Measurements from ENCODE around the gene PLEKHJ1.
"Not testable (repeated sequence)": the region's sequence is repeated elsewhere in the genome, so short reads cannot be mapped to it uniquely, and the experiment has no call there.

Gene PLEKHJ1, protein sequence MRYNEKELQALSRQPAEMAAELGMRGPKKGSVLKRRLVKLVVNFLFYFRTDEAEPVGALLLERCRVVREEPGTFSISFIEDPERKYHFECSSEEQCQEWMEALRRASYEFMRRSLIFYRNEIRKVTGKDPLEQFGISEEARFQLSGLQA

DNA sequence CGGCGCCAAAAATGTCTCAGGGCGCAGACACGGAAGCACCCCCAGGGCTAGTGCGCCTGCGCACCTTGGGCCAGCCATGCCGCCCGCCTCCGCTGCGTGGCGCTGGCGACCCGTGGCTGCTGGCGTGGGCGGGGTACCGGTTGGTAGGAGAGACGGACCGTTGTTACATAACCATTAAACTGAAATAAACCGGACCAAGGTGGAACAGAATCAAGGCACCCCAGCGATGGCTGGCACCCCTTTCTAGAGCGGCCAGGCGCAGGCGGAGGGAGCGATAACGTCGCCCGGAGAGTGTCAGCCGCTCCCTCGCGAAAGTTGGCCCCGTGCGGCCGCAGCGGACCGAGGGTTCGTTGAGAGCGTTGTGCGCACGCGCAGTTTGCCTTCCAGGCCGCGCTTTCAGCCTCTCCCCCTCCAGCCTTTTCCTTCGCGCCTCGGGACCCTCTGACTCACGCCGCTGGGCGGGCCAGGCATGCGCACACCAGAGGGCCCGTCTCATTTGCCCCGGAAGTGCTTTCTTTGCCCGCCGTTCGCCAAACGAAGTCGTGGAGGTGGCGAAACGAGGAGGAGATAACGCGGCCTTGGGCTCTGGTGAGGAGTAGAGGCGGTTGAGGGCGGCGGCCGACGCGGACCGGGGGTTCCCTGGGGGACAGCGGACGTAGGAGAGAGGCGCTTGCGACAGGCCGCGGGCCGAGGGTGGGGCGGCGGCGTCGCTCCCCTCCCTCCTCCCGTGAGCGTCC lies at the start of gene PLEKHJ1, which contains the start of gene SF3A2:
Gene PLEKHJ1 (minus strand): TSS at position 16 of the 737 bp plus-strand sequence. CDS start 81 bp downstream, outside the sequence.
Gene SF3A2 (plus strand): TSS at position 511 of the 737 bp plus-strand sequence. CDS start 6,595 bp downstream, outside the sequence.
- DNase-seq (ENCODE audit: low spot score in 2 of 2) (peak; percentile 100), ATAC-seq (ENCODE audit: low read depth) (peak; percentile 78)
- Mint-ChIP-seq H3K4me1 (peaks cover 55% of the 10 kb centered on the region), H3K36me3 (peaks cover 23% of the 10 kb centered on the region), H3K4me3 (peak within 1 kb of the TSS; percentile 96), H3K27me3 (no peaks in the 10 kb centered on the region), H3K9me3 (peaks cover 3% of the 10 kb centered on the region), H3K27ac (peak within 1 kb of the TSS; percentile 97)

DNA sequence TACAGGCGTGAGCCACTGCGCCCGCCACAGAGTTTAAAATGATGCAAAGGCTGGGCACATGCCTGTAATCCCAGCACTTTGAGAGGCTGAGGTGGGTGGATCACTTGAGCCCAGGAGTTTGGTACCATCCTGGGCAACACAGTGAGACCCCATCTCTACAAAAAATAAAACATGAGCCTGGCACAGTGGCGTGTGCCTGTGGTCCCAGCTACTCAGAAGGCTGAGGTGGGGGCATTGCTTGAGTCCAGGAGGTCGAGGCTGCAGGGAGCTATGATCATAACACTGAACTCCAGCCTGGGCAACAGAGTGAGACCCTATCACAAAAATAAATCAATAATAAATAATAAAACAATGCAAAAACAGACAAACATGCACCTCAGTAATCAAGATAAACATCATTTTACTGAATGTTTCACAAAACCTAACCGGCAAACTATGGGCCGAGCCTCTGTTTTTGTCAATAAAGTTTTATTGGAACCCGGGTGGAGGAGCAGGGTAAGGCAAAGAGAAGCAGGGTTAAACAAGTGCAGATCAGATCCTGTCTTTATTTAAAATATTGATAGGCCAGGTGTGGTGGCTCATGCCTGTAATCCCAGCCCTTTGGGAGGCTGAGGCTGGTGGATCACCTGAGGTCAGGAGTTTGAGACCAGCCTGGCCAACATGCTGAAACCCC lies 47.8 kb upstream of the PLEKHJ1 start:
- no peaks in the 10 kb centered on the region for H3K36me3 Mint-ChIP-seq
- H3K27me3 Mint-ChIP-seq = no peaks in the 10 kb centered on the region
- ATAC-seq (ENCODE audit: low read depth) (no peak), DNase-seq (ENCODE audit: low spot score in 2 of 2) (no peak)
- no peak overlapping the region for H3K4me3 Mint-ChIP-seq
- peaks cover 20% of the 10 kb centered on the region for H3K4me1 Mint-ChIP-seq
- H3K9me3 Mint-ChIP-seq = no peaks in the 10 kb centered on the region
- no peak overlapping the region for H3K27ac Mint-ChIP-seq

DNA sequence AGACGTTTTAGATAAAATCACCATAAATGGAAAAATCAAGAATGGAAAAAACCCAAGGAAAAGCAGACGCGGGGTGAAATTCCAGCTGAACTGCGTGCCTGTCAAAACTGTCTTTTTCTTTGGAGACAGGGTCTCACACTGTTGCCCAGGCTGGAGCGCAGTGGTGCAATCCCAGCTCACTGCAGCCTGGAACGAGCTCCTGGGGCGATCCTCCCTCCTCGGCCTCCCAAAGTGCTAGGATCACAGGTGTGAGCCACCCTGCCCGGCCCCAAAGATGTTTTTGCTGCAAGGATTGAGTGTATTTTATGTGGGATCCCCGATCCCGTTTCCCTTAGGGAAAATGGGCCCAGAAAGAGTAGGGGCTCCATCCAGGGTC lies 46.7 kb upstream of the PLEKHJ1 start:
- Mint-ChIP-seq H3K27ac (peak overlapping the region; percentile 28), H3K4me1 (peaks cover 12% of the 10 kb centered on the region), H3K9me3 (no peaks in the 10 kb centered on the region), H3K36me3 (no peaks in the 10 kb centered on the region), H3K4me3 (peak overlapping the region; percentile 54), H3K27me3 (no peaks in the 10 kb centered on the region)
- no peak for DNase-seq (ENCODE audit: low spot score in 2 of 2)
- no peak for ATAC-seq (ENCODE audit: low read depth)

DNA sequence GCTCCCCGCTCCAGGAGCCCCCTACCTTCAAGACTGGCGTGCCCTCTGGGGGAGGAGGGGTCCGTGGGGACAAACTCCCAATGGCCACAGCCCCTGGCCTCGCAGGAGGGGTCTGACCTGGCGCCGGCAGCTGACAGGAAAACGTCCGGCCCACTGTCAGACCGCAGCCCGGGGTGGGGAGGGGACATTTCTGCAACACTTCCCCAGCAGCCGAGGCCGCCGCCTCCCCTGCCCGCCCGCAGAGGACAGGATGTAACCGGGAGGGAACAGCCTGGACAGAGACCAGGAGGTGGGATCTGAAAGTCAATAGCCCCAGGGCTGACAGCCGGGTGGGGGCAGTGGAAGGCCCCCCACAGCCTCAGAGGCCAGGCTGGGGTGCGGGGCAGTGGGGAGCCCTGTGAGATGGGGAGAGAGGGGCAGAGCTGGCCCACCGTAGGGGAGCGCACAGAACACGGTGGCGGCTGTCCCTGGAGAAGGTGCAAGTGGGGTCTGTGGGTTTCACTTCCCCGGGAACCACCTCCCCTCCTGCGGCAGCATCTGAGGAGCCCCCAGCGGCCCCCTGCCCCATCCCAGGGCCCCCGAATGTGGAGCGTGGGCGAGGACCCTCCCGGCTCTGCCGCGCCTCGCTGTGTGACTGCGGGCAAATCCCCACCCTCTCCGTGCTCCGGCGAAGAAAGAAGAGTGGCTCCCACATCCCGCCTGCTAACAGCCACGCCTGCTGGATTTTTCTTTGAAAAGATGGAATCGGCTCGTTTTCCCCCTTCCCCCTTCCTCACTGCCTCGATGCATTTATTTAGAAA lies 46.1 kb upstream of the PLEKHJ1 start, which contains the start of gene PEAK3:
Gene PEAK3 (minus strand): TSS at position 114 of the 800 bp plus-strand sequence. CDS start 1,244 bp downstream, outside the sequence.
- H3K9me3 Mint-ChIP-seq = no peaks in the 10 kb centered on the region
- ATAC-seq (ENCODE audit: low read depth) = peak; percentile 48
- H3K27me3 Mint-ChIP-seq = no peaks in the 10 kb centered on the region
- DNase-seq (ENCODE audit: low spot score in 2 of 2) = no peak
- H3K27ac Mint-ChIP-seq = peak within 1 kb of the TSS; percentile 37
- H3K4me3 Mint-ChIP-seq = peak within 1 kb of the TSS; percentile 76
- H3K4me1 Mint-ChIP-seq = peaks cover 11% of the 10 kb centered on the region
- H3K36me3 Mint-ChIP-seq = no peaks in the 10 kb centered on the region

DNA sequence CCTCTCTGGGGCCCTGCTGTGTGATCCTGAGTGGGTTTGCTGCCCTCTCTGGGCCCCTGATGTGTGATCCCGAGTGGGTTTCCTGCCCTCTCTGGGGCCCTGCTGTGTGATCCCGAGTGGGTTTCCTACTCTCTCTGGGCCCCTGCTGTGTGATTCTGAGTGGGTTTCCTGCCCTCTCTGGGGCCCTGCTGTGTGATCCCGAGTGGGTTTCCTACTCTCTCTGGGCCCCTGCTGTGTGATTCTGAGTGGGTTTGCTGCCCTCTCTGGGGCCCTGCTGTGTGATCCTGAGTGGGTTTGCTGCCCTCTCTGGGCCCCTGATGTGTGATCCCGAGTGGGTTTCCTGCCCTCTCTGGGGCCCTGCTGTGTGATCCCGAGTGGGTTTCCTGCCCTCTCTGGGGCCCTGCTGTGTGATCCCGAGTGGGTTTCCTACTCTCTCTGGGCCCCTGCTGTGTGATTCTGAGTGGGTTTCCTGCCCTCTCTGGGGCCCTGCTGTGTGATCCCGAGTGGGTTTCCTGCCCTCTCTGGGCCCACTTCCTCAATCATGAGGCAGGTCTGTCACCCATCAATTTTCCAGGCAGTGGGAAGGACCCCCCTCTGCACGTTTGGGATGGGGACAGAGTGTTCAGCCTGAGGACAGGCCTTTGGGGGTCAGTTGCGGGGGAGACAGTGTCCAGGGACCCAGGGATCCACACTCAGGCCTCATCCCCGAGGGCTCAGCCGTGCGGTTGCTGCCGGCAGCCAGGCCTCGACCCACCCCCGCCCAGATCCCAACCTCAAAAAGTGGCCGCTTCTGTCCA lies 45.3 kb upstream of the PLEKHJ1 start:
- Mint-ChIP-seq H3K27ac (peak overlapping the region; percentile 37), H3K4me1 (peaks cover 11% of the 10 kb centered on the region), H3K4me3 (peak overlapping the region; percentile 76)
- not testable (repeated sequence) for DNase-seq (ENCODE audit: low spot score in 2 of 2); H3K9me3 Mint-ChIP-seq; H3K27me3 Mint-ChIP-seq; ATAC-seq (ENCODE audit: low read depth); H3K36me3 Mint-ChIP-seq

DNA sequence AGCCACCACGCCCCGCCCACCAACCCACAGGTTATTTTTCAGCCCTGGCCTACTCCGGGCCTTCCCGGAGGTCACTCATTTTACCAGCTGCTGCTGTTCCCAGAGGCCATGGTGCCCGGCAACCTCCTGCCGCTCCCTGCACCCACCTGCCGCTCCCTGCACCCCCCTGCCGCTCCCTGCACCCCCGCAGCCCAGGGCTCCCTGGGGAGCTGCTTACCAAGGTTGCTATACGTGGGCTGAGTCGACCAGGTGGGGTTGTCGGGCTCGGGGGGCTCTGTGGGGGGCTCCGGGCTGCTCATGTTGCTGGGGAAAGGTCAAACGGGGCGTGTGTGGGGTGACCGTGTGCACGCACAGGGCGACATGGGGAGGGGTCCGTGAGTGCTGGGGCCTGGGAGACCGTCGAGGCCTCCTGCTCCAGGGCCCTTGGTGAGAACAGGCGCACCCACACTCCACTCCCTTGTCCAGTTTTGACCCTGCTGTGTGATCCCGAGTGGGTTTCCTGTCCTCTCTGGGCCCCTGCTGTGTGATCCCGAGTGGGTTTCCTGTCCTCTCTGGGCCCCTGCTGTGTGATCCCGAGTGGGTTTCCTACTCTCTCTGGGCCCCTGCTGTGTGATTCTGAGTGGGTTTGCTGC lies 44.6 kb upstream of the PLEKHJ1 start:
- H3K36me3 Mint-ChIP-seq = no peaks in the 10 kb centered on the region
- no peak for ATAC-seq (ENCODE audit: low read depth)
- H3K27ac Mint-ChIP-seq = no peak overlapping the region
- no peaks in the 10 kb centered on the region for H3K27me3 Mint-ChIP-seq
- no peaks in the 10 kb centered on the region for H3K9me3 Mint-ChIP-seq
- DNase-seq (ENCODE audit: low spot score in 2 of 2) = no peak
- no peak overlapping the region for H3K4me3 Mint-ChIP-seq
- H3K4me1 Mint-ChIP-seq = peaks cover 11% of the 10 kb centered on the region

DNA sequence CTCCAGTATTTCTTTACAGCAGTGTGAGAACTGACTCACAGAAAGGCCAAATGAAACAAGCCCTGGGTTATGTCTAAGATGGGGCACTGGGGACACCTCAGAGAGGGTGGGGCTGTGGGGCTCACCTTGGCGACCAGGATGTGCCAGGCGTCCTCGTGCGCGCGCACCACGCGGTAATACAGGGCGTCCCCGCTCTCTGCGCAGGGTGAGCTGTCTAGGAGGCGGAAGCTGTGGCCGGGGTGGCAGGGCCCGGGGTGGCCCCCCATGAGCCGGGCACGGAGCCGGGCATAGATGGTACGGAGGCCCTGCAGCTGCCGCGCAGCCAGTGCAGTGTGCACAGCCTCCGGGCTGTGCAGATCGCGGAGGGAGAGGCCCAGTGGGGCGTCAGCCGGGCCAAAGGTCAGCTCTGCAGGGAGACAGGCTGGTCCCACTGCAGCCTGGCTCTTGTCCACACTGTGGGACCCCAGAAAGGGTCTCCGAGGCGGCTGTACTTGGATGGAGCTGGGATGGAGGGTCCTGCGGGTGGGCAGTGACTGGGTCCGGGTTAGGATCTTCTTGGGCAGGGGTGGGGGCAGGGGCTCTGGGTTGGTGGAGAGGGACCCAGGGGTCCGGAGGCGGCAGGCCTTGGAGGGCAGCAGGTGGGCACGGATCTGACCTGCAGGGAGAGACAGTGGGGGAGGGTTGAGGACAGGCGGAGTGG lies 42.5 kb upstream of the PLEKHJ1 start:
- ATAC-seq (ENCODE audit: low read depth) = no peak
- peak overlapping the region; percentile 67 for H3K27ac Mint-ChIP-seq
- H3K36me3 Mint-ChIP-seq = peaks cover 10% of the 10 kb centered on the region
- no peaks in the 10 kb centered on the region for H3K27me3 Mint-ChIP-seq
- peaks cover 24% of the 10 kb centered on the region for H3K4me1 Mint-ChIP-seq
- DNase-seq (ENCODE audit: low spot score in 2 of 2) = no peak
- no peaks in the 10 kb centered on the region for H3K9me3 Mint-ChIP-seq
- H3K4me3 Mint-ChIP-seq = no peak overlapping the region

DNA sequence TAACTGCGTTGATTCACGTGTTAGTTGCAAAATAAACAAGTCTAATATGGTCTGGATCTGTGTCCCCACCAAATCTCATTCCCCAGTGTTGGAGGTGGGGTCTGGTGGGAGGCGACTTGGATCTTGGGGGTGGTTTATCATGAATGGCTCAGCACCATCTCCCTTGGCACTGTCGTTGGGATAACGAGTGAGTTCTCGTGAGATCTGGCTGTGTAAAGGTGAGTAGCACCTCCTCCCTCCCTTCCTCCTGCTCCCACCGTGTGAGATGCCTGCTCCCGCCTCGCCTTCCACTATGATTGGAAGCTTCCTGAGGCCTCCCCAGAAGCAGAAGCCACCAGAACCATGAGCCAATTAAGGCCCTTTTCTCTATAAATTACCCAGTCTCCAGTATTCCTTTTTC lies 41.0 kb upstream of the PLEKHJ1 start:
- Mint-ChIP-seq H3K27ac (no peak overlapping the region), H3K9me3 (no peaks in the 10 kb centered on the region), H3K4me1 (peaks cover 26% of the 10 kb centered on the region), H3K4me3 (no peak overlapping the region), H3K27me3 (no peaks in the 10 kb centered on the region), H3K36me3 (peaks cover 13% of the 10 kb centered on the region)
- ATAC-seq (ENCODE audit: low read depth) = no peak
- no peak for DNase-seq (ENCODE audit: low spot score in 2 of 2)

DNA sequence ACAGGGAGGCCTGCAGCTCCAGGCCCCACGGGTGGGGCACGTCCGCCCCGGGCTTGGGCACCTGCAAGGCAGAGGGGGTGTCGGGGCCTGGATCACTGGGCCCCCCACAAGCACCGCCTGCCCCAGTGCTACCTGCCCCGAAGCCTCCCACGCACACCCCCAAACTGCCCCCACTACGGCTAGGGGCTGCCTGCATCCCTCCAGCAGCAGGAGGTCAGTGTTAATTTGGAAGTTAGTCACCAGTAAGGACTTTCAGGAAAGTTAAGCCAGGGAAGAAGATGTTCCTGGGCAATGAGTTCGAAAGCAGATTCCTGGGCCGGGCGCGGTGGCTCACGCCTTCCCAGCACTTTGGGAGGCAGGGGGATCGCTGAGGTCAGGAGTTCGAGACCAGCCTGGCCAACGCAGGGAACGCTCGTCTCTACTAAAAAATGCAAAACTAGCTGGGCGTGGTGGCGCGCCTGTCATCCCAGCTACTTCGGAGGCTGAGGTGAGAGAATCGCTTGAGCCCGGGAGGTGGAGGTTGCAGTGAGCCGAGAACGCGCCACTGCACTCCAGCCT lies 40.4 kb upstream of the PLEKHJ1 start:
- Mint-ChIP-seq H3K27ac (no peak overlapping the region), H3K36me3 (peaks cover 17% of the 10 kb centered on the region)

DNA sequence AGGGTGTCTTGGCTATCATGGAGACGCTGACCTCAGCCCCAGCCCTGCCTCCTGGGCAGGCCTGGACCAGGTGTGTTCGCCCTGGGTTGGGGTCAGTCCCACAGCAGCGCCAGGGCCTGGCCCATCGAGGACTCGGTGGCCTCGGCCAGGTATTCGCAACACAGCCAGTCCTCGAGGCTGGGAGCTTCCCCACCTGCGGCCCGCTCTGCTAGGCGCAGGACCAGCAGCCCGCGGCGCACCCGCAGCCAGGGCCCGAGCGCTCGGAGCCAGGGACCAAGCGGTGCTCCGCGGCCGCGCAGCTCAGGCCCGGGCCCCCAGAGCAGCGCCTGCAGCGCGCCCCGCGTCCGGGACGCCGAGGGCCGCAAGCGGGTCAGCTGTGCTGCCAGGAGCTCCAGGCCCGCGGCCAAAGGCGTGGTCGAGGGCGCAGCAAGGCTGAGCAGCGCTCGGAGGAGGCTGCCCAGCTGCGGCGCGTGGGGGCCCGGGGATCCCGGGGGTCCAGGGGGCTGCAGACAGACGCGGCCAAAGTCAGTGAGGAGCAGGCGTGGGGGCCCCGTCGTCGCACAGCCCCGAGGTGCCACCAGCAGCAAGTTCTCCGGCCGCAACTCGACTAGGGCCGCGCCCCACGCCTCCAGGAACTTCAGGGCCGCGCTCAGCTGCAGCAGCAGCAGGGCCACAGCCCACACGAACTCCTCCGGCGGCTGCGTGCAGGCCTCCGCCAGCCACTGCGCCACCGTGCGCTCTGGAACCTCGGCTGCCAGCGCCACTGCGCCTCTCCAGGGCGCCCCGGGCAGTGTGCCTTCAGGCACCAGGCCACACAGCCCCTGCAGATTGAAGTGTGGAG lies 39.7 kb upstream of the PLEKHJ1 start:
- Mint-ChIP-seq H3K4me3 (no peak overlapping the region), H3K27me3 (no peaks in the 10 kb centered on the region), H3K36me3 (peaks cover 21% of the 10 kb centered on the region), H3K27ac (no peak overlapping the region), H3K4me1 (peaks cover 29% of the 10 kb centered on the region), H3K9me3 (no peaks in the 10 kb centered on the region)
- DNase-seq (ENCODE audit: low spot score in 2 of 2) = no peak
- ATAC-seq (ENCODE audit: low read depth) = no peak

More for the DNA sequence above, 40.4 kb upstream of the PLEKHJ1 start:
- Mint-ChIP-seq H3K4me3 (no peak overlapping the region), H3K27me3 (no peaks in the 10 kb centered on the region), H3K9me3 (no peaks in the 10 kb centered on the region), H3K4me1 (peaks cover 27% of the 10 kb centered on the region)
- DNase-seq (ENCODE audit: low spot score in 2 of 2) (no peak), ATAC-seq (ENCODE audit: low read depth) (no peak)

DNA sequence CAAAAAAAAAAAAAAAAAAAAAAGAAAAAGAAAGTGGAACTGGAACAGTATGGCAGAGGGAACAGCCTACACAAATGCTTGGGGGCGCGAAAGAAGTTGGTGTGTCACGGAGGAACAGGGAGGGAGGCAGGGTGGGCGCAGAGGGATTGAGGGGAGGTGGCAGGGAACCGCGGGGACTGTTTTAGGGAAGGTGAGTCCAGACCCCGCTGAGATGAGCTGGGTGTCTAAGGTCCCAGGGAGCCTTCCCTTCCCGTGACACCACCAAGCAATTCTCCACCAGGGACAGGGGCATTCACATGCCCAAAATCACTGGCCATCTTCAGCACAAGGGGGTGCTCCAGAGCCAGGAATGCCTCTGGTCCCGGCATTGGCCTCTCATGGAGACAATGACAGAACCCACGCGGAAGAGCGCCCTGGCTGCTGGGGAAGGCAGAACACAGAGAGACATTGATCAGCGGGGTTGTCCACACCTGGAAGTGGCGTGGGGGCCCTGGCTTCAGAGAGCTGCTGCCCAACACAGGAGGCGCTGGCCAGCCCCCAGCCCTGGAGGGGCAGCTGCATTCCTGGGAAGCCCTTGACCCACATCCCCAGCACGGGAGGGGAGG lies 38.9 kb upstream of the PLEKHJ1 start:
- Mint-ChIP-seq H3K9me3 (no peaks in the 10 kb centered on the region), H3K27ac (peak overlapping the region; percentile 45), H3K36me3 (peaks cover 23% of the 10 kb centered on the region), H3K4me3 (no peak overlapping the region), H3K27me3 (no peaks in the 10 kb centered on the region), H3K4me1 (peaks cover 30% of the 10 kb centered on the region)
- DNase-seq (ENCODE audit: low spot score in 2 of 2) = no peak
- no peak for ATAC-seq (ENCODE audit: low read depth)

Data from memory B cell (primary cell).